ENCODE results near the gene LEPR.
"Not testable (repeated sequence)": the region's sequence is repeated elsewhere in the genome, so short reads cannot be mapped to it uniquely, and the experiment has no call there.

Gene LEPR

GRCh38 chr1:65435987-65436386, 15.5 kb downstream of the LEPR start:
- peak; percentile 64 for DNase-seq (ENCODE audit: low read depth)

GRCh38 chr1:65437616-65438015, 17.1 kb downstream of the LEPR start:
- no peak for DNase-seq (ENCODE audit: low read depth)

GRCh38 chr1:65440322-65440900, 19.9 kb downstream of the LEPR start:
- DNase-seq (ENCODE audit: low read depth), result no peak

GRCh38 chr1:65440915-65441314, 20.4 kb downstream of the LEPR start:
- peak; percentile 95 for DNase-seq (ENCODE audit: low read depth)

- DNase-seq (ENCODE audit: low read depth), result no peak
Measured at GRCh38 chr1:65441464-65441863, 21.0 kb downstream of the LEPR start.

- no peak for DNase-seq (ENCODE audit: low read depth)
Measured at GRCh38 chr1:65442442-65442841, 22.0 kb downstream of the LEPR start.

- no peak for DNase-seq (ENCODE audit: low read depth)
Measured at GRCh38 chr1:65443647-65444046, 23.2 kb downstream of the LEPR start.

- DNase-seq (ENCODE audit: low read depth), result no peak
Measured at GRCh38 chr1:65444128-65444640, 23.7 kb downstream of the LEPR start.

- no peak for DNase-seq (ENCODE audit: low read depth)
Measured at GRCh38 chr1:65445837-65446236, 25.4 kb downstream of the LEPR start.

- no peak for DNase-seq (ENCODE audit: low read depth)
Measured at GRCh38 chr1:65449214-65449823, 28.9 kb downstream of the LEPR start.

GRCh38 chr1:65455678-65456077, 35.2 kb downstream of the LEPR start:
- not testable (repeated sequence) for DNase-seq (ENCODE audit: low read depth)

GRCh38 chr1:65456481-65456880, 36.0 kb downstream of the LEPR start:
- no peak for DNase-seq (ENCODE audit: low read depth)

- DNase-seq (ENCODE audit: low read depth), result no peak
Measured at GRCh38 chr1:65457868-65458267, 37.4 kb downstream of the LEPR start.

- DNase-seq (ENCODE audit: low read depth), result no peak
Measured at GRCh38 chr1:65458730-65459396, 38.4 kb downstream of the LEPR start.

- no peak for DNase-seq (ENCODE audit: low read depth)
Measured at GRCh38 chr1:65459397-65459768, 38.9 kb downstream of the LEPR start.

GRCh38 chr1:65465837-65466236, 45.4 kb downstream of the LEPR start:
- DNase-seq (ENCODE audit: low read depth), result not testable (repeated sequence)

- no peak for DNase-seq (ENCODE audit: low read depth)
Measured at GRCh38 chr1:65467536-65467935, 47.1 kb downstream of the LEPR start.

GRCh38 chr1:65469126-65469888, 48.8 kb downstream of the LEPR start:
- no peak for DNase-seq (ENCODE audit: low read depth)

GRCh38 chr1:65469889-65470340, 49.4 kb downstream of the LEPR start:
- no peak for DNase-seq (ENCODE audit: low read depth)
